Activated T-helper 1 cell treated with Interleukin-2 at 50 U/mL for 16 hours (primary cell): ENCODE measurements around the gene PRKAR2A.
A peak's percentile ranks its signal among the peaks of the same experiment; 100 is the strongest.

Experiments used
- DNase-seq: peaks from one replicate; pipeline ENCODE4 v3.0.0-alpha.2; 2020; ENCODE audit warnings: low read depth

The PRKAR2A gene

GRCh38 chr3:48847504-48848423 lies at the start of gene PRKAR2A:
Gene PRKAR2A (minus strand): TSS chr3:48847874. CDS start chr3:48847596, 278 bp downstream.
- peak; percentile 73 for DNase-seq

DNA sequence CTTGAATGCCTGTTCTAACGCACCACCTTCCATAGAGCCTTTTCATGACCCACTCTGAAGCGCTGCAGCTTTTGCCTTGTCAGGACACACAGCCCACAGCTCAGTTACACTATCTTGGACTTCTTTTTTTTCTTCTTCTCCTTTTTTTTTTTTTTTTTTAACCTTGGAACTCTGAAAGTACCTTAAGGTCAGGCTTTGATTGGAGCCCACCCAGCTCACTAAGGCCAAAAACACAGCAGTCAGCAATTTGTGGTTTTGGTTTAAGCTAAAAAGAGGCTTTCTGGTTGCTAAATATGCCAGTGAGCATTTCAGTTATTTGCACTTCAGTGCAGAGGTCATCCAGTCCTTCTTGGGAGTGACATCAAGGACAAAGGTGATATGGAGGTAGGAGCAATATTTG lies 49.3 kb upstream of the PRKAR2A start:
- DNase-seq, result no peak

- DNase-seq, result no peak
Measured at GRCh38 chr3:48894516-48894915, 46.8 kb upstream of the PRKAR2A start.

DNA sequence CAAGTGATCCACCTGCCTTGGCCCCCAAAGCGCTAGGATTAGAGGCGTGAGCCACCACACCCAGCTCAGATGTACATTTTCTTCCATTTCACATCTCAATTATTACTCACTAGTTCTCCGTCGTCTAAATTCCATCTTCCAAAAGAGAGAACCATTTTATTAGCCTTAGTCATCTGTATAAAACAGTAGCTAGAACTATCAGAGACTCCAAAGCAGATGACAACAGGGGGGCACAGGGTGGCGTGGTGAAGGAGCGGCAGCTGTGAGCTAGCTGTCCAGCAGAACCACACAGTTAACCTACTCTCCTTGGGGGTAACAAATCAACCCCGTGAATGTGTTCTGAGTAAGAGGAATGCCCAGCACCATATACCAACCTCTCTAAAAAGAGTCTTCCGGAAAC lies 43.9 kb upstream of the PRKAR2A start:
- DNase-seq, result no peak

GRCh38 chr3:48885753-48886152 lies 38.1 kb upstream of the PRKAR2A start:
- no peak for DNase-seq

GRCh38 chr3:48881652-48882114 lies 34.0 kb upstream of the PRKAR2A start:
- DNase-seq, result no peak

GRCh38 chr3:48881006-48881405 lies 33.3 kb upstream of the PRKAR2A start:
- no peak for DNase-seq

- DNase-seq, result no peak
Measured at GRCh38 chr3:48879994-48880377, 32.3 kb upstream of the PRKAR2A start.

GRCh38 chr3:48879307-48879993 lies 31.8 kb upstream of the PRKAR2A start:
- no peak for DNase-seq

GRCh38 chr3:48877671-48878070 lies 30.0 kb upstream of the PRKAR2A start:
- no peak for DNase-seq

GRCh38 chr3:48863122-48863521 lies 15.4 kb upstream of the PRKAR2A start:
- no peak for DNase-seq

GRCh38 chr3:48859206-48859605 lies 11.5 kb upstream of the PRKAR2A start:
- DNase-seq, result no peak

- no peak for DNase-seq
Measured at GRCh38 chr3:48858709-48859108, 11.0 kb upstream of the PRKAR2A start.

DNA sequence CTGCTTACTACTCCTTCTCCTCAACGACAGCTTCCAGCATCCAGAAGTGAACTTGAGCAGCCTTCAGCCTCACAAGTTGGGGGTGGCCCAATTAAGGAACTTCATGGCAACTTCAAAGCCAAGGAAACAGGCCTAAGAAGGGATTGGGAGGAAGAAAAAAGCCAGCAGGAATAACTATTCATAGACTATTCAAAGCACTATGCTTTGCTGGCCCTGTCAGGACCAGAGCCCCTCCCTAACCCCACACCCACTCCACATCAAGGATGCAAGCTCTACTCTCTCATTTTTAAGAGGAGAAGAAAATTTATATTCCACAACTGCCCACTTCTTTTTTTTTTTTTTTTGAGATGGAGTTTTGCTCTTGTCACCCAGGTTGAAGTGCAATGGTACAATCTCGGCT lies 10.0 kb upstream of the PRKAR2A start:
- no peak for DNase-seq

GRCh38 chr3:48856469-48856868 lies 8.8 kb upstream of the PRKAR2A start:
- no peak for DNase-seq

DNA sequence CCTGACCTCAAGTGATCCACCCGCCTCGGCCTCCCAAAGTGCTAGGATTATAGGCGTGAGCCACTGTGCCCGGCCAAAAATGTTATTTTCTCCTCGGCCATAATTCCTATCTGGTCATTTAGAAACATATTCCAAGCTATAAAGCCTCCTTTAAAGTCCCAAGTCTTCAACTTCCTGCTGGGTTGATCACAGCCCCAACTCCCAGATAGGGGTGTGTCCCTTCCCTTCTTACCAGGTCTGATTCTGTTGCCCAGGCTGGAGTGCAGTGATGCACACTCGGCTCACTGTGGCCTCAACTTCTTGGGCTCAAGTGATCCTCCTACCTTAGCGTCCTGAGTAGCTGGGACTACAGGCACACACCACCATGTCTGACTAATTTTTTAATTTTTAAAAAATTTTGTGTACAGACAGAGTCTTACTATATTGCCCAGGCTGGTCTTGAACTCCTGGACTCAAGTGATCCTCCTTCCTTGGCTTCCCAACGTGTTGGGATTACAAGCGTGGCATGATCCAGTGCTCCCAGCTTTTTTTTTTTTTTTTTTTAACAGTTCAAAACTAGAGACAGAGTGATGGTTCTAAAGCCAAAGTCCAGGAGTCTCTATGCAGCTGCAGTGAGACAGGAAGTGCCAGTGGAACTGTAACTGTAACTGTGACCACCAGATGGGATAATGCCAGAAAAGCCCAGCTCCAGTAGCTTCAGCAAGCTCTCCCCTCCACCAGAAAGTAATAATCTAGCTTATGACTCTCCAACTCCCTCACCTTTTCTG lies 8.2 kb upstream of the PRKAR2A start:
- DNase-seq, result no peak

GRCh38 chr3:48852151-48852550 lies 4.5 kb upstream of the PRKAR2A start:
- DNase-seq, result no peak

DNA sequence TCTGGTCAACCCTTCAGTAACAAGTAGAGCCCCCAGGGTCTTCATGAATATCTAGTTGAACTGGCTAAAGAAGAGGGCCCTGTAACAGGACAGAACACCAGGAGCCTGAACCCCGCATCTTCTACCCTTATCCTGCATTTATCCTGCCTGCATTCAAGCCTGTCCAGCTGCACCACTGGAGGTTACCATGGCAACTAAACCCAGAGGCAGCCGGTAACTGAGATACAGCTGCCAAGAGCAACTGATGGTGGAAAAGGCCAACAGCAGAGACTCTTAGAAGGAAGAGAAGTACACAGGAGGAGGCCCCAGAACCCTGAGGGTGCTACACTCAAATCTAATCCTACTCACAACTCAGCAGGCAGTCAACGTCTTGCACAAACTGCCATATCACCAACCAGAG lies 3.7 kb upstream of the PRKAR2A start:
- DNase-seq, result no peak

DNA sequence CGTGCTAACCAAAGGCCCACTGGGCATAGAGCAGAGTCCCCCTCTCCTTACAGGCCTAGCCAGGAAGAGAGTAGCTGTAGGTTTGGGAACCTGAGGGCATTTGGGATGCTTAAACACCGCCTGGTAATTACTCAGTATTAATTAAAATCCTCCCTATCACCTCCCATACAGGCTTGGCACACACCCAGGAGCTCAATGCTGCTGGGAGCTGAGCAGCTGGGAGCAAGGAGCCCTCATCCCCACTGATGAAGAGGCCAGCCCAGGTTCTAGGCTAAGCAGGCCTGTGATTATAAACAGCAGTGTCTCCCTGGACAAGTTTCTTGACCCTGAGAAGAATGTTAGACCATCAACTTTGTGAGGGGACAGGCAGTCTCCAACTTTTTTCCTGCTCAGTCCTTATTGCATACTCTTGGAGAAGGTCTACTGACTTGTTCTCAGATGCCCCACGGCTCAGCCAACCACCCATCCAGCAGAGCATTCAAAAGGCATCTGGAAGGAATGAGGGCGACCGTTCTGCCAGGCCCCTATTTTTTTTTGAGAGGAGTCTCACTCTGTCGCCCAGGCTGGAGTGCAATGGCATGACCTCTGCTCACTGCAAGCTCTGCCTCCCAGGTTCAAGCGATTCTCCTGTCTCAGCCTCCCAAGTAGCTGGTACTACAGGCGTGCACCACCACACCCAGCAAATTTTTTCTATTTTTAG lies 1.3 kb upstream of the PRKAR2A start:
- no peak for DNase-seq

GRCh38 chr3:48847053-48847503 lies 596 bp downstream of the PRKAR2A start:
- DNase-seq, result peak; percentile 20

- no peak for DNase-seq
Measured at GRCh38 chr3:48845170-48845569, 2.5 kb downstream of the PRKAR2A start.

GRCh38 chr3:48837163-48837562 lies 10.5 kb downstream of the PRKAR2A start:
- DNase-seq, result no peak
